ENCODE measurements around the gene FANCB. TPM values are rescaled to one million over a fixed set of nuclear protein-coding genes. Genes with fewer than 3 reads are reported as not detected.

Gene FANCB
- total RNA-seq, 3 donors from 2014 or later = 0.96 to 2.8 (median 2.6) TPM

- intact Hi-C loops (cut with DNase I; ENCODE audit: low total_unique reads) = no loop called here
- no peaks in the 10 kb centered on the region for H3K36me3 ChIP-seq
- H3K9me3 ChIP-seq = no peaks in the 10 kb centered on the region
- H3K27ac ChIP-seq = no peak overlapping the region
- no peaks in the 10 kb centered on the region for H3K4me1 ChIP-seq
- TF ChIP-seq POLR2AphosphoS5 (IDR thresholded peaks at IDR 0.05) = no peak
- TF ChIP-seq, protein P1, sequence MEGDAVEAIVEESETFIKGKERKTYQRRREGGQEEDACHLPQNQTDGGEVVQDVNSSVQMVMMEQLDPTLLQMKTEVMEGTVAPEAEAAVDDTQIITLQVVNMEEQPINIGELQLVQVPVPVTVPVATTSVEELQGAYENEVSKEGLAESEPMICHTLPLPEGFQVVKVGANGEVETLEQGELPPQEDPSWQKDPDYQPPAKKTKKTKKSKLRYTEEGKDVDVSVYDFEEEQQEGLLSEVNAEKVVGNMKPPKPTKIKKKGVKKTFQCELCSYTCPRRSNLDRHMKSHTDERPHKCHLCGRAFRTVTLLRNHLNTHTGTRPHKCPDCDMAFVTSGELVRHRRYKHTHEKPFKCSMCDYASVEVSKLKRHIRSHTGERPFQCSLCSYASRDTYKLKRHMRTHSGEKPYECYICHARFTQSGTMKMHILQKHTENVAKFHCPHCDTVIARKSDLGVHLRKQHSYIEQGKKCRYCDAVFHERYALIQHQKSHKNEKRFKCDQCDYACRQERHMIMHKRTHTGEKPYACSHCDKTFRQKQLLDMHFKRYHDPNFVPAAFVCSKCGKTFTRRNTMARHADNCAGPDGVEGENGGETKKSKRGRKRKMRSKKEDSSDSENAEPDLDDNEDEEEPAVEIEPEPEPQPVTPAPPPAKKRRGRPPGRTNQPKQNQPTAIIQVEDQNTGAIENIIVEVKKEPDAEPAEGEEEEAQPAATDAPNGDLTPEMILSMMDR (IDR thresholded peaks at IDR 0.05) = no peak
- no peak for TF ChIP-seq POLR2A (IDR thresholded peaks at IDR 0.05)
- DNase-seq (ENCODE audit: low spot score in 2 of 2) = no peak
- no peaks in the 10 kb centered on the region for H3K27me3 ChIP-seq
- H3K4me3 ChIP-seq = no peak overlapping the region
Observed at GRCh38 chrX:14915596-14915995, 42.7 kb upstream of the FANCB start.

DNA sequence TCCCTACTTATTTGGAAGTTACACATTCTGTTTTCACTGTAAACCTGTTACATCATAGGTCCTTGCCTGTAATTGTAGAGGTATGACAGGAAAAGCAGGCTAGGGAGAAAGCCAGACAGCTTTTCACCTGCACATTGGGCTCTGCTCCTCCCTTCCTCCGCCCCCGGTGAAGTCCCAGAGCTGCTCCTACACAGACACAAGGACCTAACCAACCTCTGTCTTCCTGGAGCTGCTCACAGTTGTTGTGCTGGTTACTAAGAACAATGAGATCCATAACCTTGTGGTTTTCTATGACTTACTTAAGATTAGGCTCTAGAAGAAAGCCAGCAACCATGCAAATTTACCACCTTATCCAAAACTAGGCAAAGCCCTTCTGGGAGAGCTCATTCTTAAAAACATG is 40.4 kb upstream of the FANCB start:
- Histone ChIP-seq H3K36me3 (no peaks in the 10 kb centered on the region), H3K27ac (no peak overlapping the region), H3K27me3 (no peaks in the 10 kb centered on the region), H3K9me3 (no peaks in the 10 kb centered on the region), H3K4me3 (no peak overlapping the region), H3K4me1 (no peaks in the 10 kb centered on the region)
- intact Hi-C loops (cut with DNase I; ENCODE audit: low total_unique reads) = no loop called here
- TF ChIP-seq, protein P1 (IDR thresholded peaks at IDR 0.05) = no peak
- TF ChIP-seq POLR2AphosphoS5 (IDR thresholded peaks at IDR 0.05) (no peak), POLR2A (IDR thresholded peaks at IDR 0.05) (no peak)
- DNase-seq (ENCODE audit: low spot score in 2 of 2) = peak in 1 of 2 donors; percentile 19

DNA sequence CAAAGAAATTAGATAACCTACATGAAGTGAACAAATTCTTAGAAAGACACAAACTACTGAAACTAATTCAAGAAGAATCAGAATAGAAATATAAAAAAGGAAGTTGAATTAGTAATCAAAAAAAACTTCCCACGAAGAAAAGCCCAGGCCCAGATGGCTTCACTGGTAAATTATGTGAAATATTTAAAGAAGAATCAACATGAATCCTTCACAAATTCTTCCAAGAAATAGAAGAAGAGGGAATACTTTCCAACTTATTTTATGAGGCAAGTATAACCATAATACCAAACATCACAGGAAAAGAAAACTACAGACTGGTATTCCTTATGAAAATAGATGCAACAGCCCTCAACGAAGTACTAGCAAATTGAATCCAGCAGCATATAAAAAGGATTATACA is 31.0 kb upstream of the FANCB start:
- Histone ChIP-seq H3K36me3 (no peaks in the 10 kb centered on the region), H3K4me3 (no peak overlapping the region), H3K27me3 (no peaks in the 10 kb centered on the region), H3K4me1 (no peaks in the 10 kb centered on the region), H3K9me3 (no peaks in the 10 kb centered on the region), H3K27ac (no peak overlapping the region)
- intact Hi-C loops (cut with DNase I; ENCODE audit: low total_unique reads) = no loop called here
- TF ChIP-seq POLR2A (IDR thresholded peaks at IDR 0.05) = no peak
- TF ChIP-seq, protein P1 (IDR thresholded peaks at IDR 0.05) = no peak
- TF ChIP-seq POLR2AphosphoS5 (IDR thresholded peaks at IDR 0.05) = no peak
- no peak for DNase-seq (ENCODE audit: low spot score in 2 of 2)

GRCh38 chrX:14902537-14902936 is 29.7 kb upstream of the FANCB start:
- H3K4me3 ChIP-seq = no peak overlapping the region
- intact Hi-C loops (cut with DNase I; ENCODE audit: low total_unique reads) = no loop called here
- TF ChIP-seq, protein P1 (IDR thresholded peaks at IDR 0.05) = no peak
- no peak for TF ChIP-seq POLR2A (IDR thresholded peaks at IDR 0.05)
- TF ChIP-seq POLR2AphosphoS5 (IDR thresholded peaks at IDR 0.05) = no peak
- no peaks in the 10 kb centered on the region for H3K27me3 ChIP-seq
- no peak overlapping the region for H3K27ac ChIP-seq
- H3K9me3 ChIP-seq = no peaks in the 10 kb centered on the region
- H3K36me3 ChIP-seq = no peaks in the 10 kb centered on the region
- no peak for DNase-seq (ENCODE audit: low spot score in 2 of 2)
- no peaks in the 10 kb centered on the region for H3K4me1 ChIP-seq

DNA sequence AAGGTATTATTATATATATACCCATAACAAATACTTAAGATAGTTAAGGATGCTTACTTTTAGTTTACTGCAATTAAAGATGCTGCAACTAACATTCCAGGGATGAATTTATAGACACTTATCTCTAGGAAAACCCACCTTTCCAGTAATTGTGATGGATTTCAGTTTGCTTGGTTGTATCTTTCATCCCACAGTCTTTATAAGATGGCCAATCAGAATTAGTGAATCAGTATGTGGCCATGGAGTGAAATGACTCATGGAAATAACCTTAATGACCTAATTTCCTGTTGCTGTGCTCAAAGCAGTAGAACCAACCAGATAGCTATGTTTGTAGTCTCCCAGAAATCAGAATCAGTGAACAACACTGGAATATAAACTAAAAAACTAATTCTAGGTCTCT is 26.7 kb upstream of the FANCB start:
- Histone ChIP-seq H3K4me1 (no peaks in the 10 kb centered on the region), H3K27me3 (peaks cover 0 to 5% of the 10 kb centered on the region in 2 donors), H3K4me3 (no peak overlapping the region), H3K9me3 (no peaks in the 10 kb centered on the region), H3K36me3 (no peaks in the 10 kb centered on the region), H3K27ac (no peak overlapping the region)
- TF ChIP-seq, protein P1 (IDR thresholded peaks at IDR 0.05) = no peak
- TF ChIP-seq POLR2AphosphoS5 (IDR thresholded peaks at IDR 0.05) = no peak
- TF ChIP-seq POLR2A (IDR thresholded peaks at IDR 0.05) = no peak
- no peak for DNase-seq (ENCODE audit: low spot score in 2 of 2)
- intact Hi-C loops (cut with DNase I; ENCODE audit: low total_unique reads) = no loop called here
